Subcutaneous abdominal adipose tissue (tissue), 5 donors: ENCODE measurements around the gene CREB3.

ENCODE experiments used
- H3K27ac ChIP-seq: one replicate; pipeline ENCODE4 v1.7.0; 2013; ENCODE audit warnings: low read depth, mild to moderate bottlenecking, inconsistent platforms, low read length, moderate library complexity
- H3K27me3 ChIP-seq, 5 donors: one replicate each; pipeline ENCODE4 v1.7.0; 2013; ENCODE audit warnings: low read length in 5 of 5, inconsistent platforms in 1 of 5; ENCODE audit not compliant: control insufficient read depth in 5 of 5, insufficient read depth in 4 of 5
- H3K36me3 ChIP-seq, 5 donors: one replicate each; pipeline ENCODE4 v1.7.0; 2013; ENCODE audit warnings: low read length in 5 of 5; ENCODE audit not compliant: control insufficient read depth in 5 of 5, insufficient read depth in 5 of 5
- H3K4me1 ChIP-seq, 5 donors: one replicate each; pipeline ENCODE4 v1.7.0; 2013; ENCODE audit warnings: low read length in 5 of 5, mild to moderate bottlenecking in 3 of 5, moderate library complexity in 1 of 5; ENCODE audit not compliant: control insufficient read depth in 5 of 5, insufficient read depth in 5 of 5
- H3K4me3 ChIP-seq, 5 donors: one replicate each; pipeline ENCODE4 v1.7.0; 2013; ENCODE audit warnings: low read length in 5 of 5, low read depth in 1 of 5
- H3K9ac ChIP-seq, 5 donors: one replicate each; pipeline ENCODE4 v1.7.0; 2013; ENCODE audit warnings: low read length in 5 of 5, mild to moderate bottlenecking in 4 of 5, moderate library complexity in 3 of 5
- H3K9me3 ChIP-seq, 5 donors: one replicate each; pipeline ENCODE4 v1.7.0; 2013; ENCODE audit warnings: low read length in 5 of 5; ENCODE audit not compliant: control insufficient read depth in 5 of 5
- donor health status: healthy.
- donor health status: healthy.
- donor health status: healthy.
- donor health status: healthy.
- donor health status: healthy.

Gene CREB3

GRCh38 chr9:35711501-35712428 is 20.7 kb upstream of the CREB3 start:
- H3K27ac ChIP-seq = no peak overlapping the region
- no peaks in the 10 kb centered on the region for H3K27me3 ChIP-seq
- H3K4me1 ChIP-seq = peaks cover 0 to 3% (median 0%) of the 10 kb centered on the region in 5 donors
- H3K9ac ChIP-seq = no peak overlapping the region
- H3K36me3 ChIP-seq = peaks cover 19 to 95% (median 94%) of the 10 kb centered on the region in 5 donors
- H3K9me3 ChIP-seq = peaks cover 0 to 3% (median 0%) of the 10 kb centered on the region in 5 donors
- no peak overlapping the region for H3K4me3 ChIP-seq

- H3K27me3 ChIP-seq = no peaks in the 10 kb centered on the region
- peaks cover 0 to 3% (median 0%) of the 10 kb centered on the region in 5 donors for H3K9me3 ChIP-seq
- H3K4me3 ChIP-seq = no peak overlapping the region
- peaks cover 0 to 3% (median 0%) of the 10 kb centered on the region in 5 donors for H3K4me1 ChIP-seq
- no peak overlapping the region for H3K9ac ChIP-seq
- no peak overlapping the region for H3K27ac ChIP-seq
- H3K36me3 ChIP-seq = peaks cover 19 to 95% (median 94%) of the 10 kb centered on the region in 5 donors
Observed at GRCh38 chr9:35712762-35713400, 19.6 kb upstream of the CREB3 start.

- H3K4me3 ChIP-seq = no peak overlapping the region
- peaks cover 0 to 3% (median 0%) of the 10 kb centered on the region in 5 donors for H3K9me3 ChIP-seq
- no peaks in the 10 kb centered on the region for H3K27me3 ChIP-seq
- no peak overlapping the region for H3K27ac ChIP-seq
- no peak overlapping the region for H3K9ac ChIP-seq
- H3K4me1 ChIP-seq = peaks cover 0 to 3% (median 0%) of the 10 kb centered on the region in 5 donors
- H3K36me3 ChIP-seq = peaks cover 17 to 95% (median 94%) of the 10 kb centered on the region in 5 donors
Observed at GRCh38 chr9:35713578-35713977, 18.9 kb upstream of the CREB3 start.

- no peaks in the 10 kb centered on the region for H3K27me3 ChIP-seq
- H3K4me3 ChIP-seq = no peak overlapping the region
- H3K4me1 ChIP-seq = peaks cover 0 to 3% (median 0%) of the 10 kb centered on the region in 5 donors
- H3K9me3 ChIP-seq = peaks cover 0 to 3% (median 0%) of the 10 kb centered on the region in 5 donors
- H3K9ac ChIP-seq = no peak overlapping the region
- no peak overlapping the region for H3K27ac ChIP-seq
- peaks cover 14 to 95% (median 94%) of the 10 kb centered on the region in 5 donors for H3K36me3 ChIP-seq
Observed at GRCh38 chr9:35714123-35714522, 18.3 kb upstream of the CREB3 start.

- no peak overlapping the region for H3K27ac ChIP-seq
- no peaks in the 10 kb centered on the region for H3K27me3 ChIP-seq
- peaks cover 14 to 98% (median 97%) of the 10 kb centered on the region in 5 donors for H3K36me3 ChIP-seq
- peaks cover 0 to 3% (median 0%) of the 10 kb centered on the region in 5 donors for H3K9me3 ChIP-seq
- no peak overlapping the region for H3K9ac ChIP-seq
- no peak overlapping the region for H3K4me3 ChIP-seq
- peaks cover 0 to 3% (median 0%) of the 10 kb centered on the region in 5 donors for H3K4me1 ChIP-seq
Observed at GRCh38 chr9:35714579-35715252, 17.8 kb upstream of the CREB3 start.

- Histone ChIP-seq H3K9me3 (peaks cover 0 to 3% (median 0%) of the 10 kb centered on the region in 5 donors), H3K27me3 (no peaks in the 10 kb centered on the region), H3K27ac (no peak overlapping the region), H3K36me3 (peaks cover 14 to 100% (median 100%) of the 10 kb centered on the region in 5 donors), H3K9ac (no peak overlapping the region), H3K4me1 (peaks cover 0 to 3% (median 0%) of the 10 kb centered on the region in 5 donors), H3K4me3 (no peak overlapping the region)
Observed at GRCh38 chr9:35716230-35716629, 16.2 kb upstream of the CREB3 start.

GRCh38 chr9:35717132-35717870 is 15.2 kb upstream of the CREB3 start:
- peaks cover 0 to 3% (median 0%) of the 10 kb centered on the region in 5 donors for H3K4me1 ChIP-seq
- H3K9ac ChIP-seq = no peak overlapping the region
- H3K36me3 ChIP-seq = peaks cover 19 to 100% (median 100%) of the 10 kb centered on the region in 5 donors
- peaks cover 0 to 3% (median 0%) of the 10 kb centered on the region in 5 donors for H3K9me3 ChIP-seq
- no peak overlapping the region for H3K27ac ChIP-seq
- H3K27me3 ChIP-seq = no peaks in the 10 kb centered on the region
- H3K4me3 ChIP-seq = no peak overlapping the region

GRCh38 chr9:35718721-35719511 is 13.6 kb upstream of the CREB3 start:
- H3K27me3 ChIP-seq = no peaks in the 10 kb centered on the region
- H3K36me3 ChIP-seq = peaks cover 21 to 100% (median 99%) of the 10 kb centered on the region in 5 donors
- peaks cover 0 to 3% (median 0%) of the 10 kb centered on the region in 5 donors for H3K4me1 ChIP-seq
- H3K27ac ChIP-seq = no peak overlapping the region
- H3K9me3 ChIP-seq = peaks cover 0 to 3% (median 0%) of the 10 kb centered on the region in 5 donors
- H3K4me3 ChIP-seq = no peak overlapping the region
- H3K9ac ChIP-seq = no peak overlapping the region

GRCh38 chr9:35719546-35719945 is 12.9 kb upstream of the CREB3 start:
- H3K4me3 ChIP-seq = no peak overlapping the region
- H3K9ac ChIP-seq = no peak overlapping the region
- H3K27me3 ChIP-seq = no peaks in the 10 kb centered on the region
- H3K4me1 ChIP-seq = peaks cover 0 to 3% (median 0%) of the 10 kb centered on the region in 5 donors
- no peaks in the 10 kb centered on the region for H3K9me3 ChIP-seq
- no peak overlapping the region for H3K27ac ChIP-seq
- H3K36me3 ChIP-seq = peaks cover 23 to 100% (median 99%) of the 10 kb centered on the region in 5 donors
